ENCODE measurements around the gene TASOR. TPM values are rescaled to one million over a fixed set of nuclear protein-coding genes. Genes with fewer than 3 reads are reported as not detected.
"Not testable (repeated sequence)": the region's sequence is repeated elsewhere in the genome, so short reads cannot be mapped to it uniquely, and the experiment has no call there.

The TASOR gene
- 10 to 100 TPM; 67.6 to 91.9 (median 78.4) TPM for polyA plus RNA-seq (ENCODE audit: insufficient read length in 3 of 3)
- long read RNA-seq, donor 1, full-length matches to known transcripts, result 1 of 1 reads
- long read RNA-seq, donor 1, partial matches to known transcripts, result 0 of 1 reads
- long read RNA-seq, donor 1, other reads (novel, unspliced or antisense), result 0 of 1 reads
- long read RNA-seq, donor 2, full-length matches to known transcripts, result 1 of 1 reads
- long read RNA-seq, donor 2, partial matches to known transcripts, result 0 of 1 reads
- long read RNA-seq, donor 2, other reads (novel, unspliced or antisense), result 0 of 1 reads
- long read RNA-seq, donor 3, full-length matches to known transcripts, result 1 of 1 reads
- long read RNA-seq, donor 3, partial matches to known transcripts, result 0 of 1 reads
- long read RNA-seq, donor 3, other reads (novel, unspliced or antisense), result 0 of 1 reads
- long read RNA-seq, donor 4, result 0 reads
- long read RNA-seq, donor 5, result 0 reads
- long read RNA-seq, donor 6, partial matches to known transcripts, result 29 of 29 reads
- long read RNA-seq, donor 6, other reads (novel, unspliced or antisense), result 0 of 29 reads
- long read RNA-seq, donor 7, full-length matches to known transcripts, result 2 of 2 reads
- long read RNA-seq, donor 7, partial matches to known transcripts, result 0 of 2 reads
- long read RNA-seq, donor 7, other reads (novel, unspliced or antisense), result 0 of 2 reads
- long read RNA-seq, donor 8, result 0 reads
- long read RNA-seq, donor 9, full-length matches to known transcripts, result 2 of 8 reads
- long read RNA-seq, donor 9, partial matches to known transcripts, result 6 of 8 reads
- long read RNA-seq, donor 9, other reads (novel, unspliced or antisense), result 0 of 8 reads
- long read RNA-seq, donor 10, partial matches to known transcripts, result 28 of 28 reads
- long read RNA-seq, donor 10, other reads (novel, unspliced or antisense), result 0 of 28 reads
- long read RNA-seq, donor 11, result 0 reads
- long read RNA-seq, donor 12, result 0 reads
- long read RNA-seq, donor 13, full-length matches to known transcripts, result 1 of 1 reads
- long read RNA-seq, donor 13, partial matches to known transcripts, result 0 of 1 reads
- long read RNA-seq, donor 13, other reads (novel, unspliced or antisense), result 0 of 1 reads
- long read RNA-seq, donor 14, result 0 reads
- long read RNA-seq, donor 15, result 0 reads
- long read RNA-seq, donor 16, result 0 reads

DNA sequence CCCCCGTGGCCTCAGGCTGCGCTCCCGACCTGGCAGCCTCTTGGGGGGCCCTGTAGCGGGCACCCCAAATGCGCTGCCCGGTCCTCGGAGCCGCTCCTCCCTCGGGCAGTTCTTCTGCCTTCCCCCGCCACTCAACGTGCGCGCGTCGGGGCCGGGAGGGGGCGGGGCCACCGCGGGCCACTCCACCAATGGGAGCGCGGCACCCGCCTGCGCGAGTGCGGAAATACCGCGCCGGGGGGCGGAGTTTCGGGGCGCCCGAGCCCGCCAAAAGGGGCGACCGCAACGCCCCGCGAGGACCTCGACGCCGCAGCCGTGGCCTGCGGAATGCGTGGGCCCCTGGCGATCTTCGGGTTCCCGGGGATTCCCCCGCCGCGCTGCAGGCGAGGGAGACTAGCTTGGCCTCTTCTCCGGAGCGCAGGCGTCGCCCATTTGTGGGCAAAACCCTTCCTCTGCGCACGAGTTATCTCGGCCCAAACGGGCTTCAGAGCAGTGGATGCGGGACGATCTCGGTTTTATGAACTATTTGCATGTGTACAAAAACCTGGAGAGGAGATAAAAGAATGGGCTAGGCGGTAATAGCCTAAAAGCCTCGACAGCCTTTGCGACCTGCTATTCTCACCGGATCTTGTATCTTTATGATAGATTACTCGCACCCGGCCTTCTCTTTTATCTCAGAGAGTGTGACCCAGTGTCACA is at the start of gene TASOR:
Gene TASOR, minus strand, starts transcription at position 144 of the 696 bp plus-strand sequence. CDS start 259 bp downstream, outside the sequence.
- DNase-seq, result peak; percentile 83

DNA sequence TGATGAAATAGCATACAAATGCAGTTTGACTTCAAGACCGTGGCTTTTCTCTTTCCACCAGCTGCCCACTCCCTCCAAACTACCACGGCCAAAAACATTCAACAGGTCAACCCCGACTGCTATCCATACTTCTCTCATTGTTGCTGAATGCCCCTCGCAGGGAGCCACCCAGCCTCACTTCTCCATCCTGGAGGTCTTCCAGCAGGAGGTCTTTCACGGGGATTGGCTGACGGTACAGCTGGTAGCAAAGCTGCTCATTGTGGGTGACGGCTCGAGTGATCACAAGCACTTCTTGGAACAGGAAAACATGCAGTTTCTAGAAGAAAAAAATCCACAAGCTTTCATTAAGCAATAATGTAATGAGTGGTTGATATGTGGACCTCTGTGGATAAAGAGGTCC is 49.0 kb upstream of the TASOR start:
- DNase-seq, result no peak

DNA sequence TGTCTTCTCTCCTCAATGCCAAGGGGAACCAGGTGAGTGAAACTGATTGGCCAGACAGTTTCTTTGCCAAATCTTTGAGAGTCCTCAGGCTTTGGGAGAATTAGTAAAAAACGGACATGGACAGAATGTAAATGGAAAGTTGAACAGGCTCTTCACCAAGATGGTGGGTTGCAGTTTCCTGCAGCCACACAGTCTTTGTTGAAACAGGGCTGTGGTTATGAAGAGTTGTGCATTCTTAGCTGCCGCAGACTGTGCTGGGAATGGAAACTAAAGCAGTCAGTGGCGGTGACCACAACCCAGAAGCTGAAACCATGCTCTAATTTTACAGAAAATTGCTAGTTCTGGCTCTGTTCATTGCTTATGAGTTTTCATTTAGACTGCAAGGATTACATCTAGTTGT is 42.1 kb upstream of the TASOR start:
- DNase-seq, result no peak

DNA sequence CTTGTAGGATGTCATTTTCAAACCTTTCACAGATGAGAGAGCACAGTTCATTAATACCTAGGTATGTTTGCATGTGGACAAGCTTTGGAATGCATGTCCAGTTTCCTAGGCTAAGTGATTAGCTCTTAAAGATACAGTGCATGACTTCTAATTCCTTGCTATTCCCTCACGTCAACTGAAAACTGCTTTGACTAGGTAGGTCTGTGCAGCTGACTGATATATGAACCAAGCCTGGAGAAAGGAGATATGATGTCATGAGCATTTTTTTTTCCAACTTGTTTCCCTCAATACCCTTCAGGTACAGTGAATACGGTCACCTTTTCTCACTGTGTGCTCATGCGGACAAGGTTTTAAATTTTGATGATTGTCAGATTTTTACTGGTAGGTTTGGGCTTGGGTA is 41.6 kb upstream of the TASOR start:
- peak; percentile 64 for DNase-seq

DNA sequence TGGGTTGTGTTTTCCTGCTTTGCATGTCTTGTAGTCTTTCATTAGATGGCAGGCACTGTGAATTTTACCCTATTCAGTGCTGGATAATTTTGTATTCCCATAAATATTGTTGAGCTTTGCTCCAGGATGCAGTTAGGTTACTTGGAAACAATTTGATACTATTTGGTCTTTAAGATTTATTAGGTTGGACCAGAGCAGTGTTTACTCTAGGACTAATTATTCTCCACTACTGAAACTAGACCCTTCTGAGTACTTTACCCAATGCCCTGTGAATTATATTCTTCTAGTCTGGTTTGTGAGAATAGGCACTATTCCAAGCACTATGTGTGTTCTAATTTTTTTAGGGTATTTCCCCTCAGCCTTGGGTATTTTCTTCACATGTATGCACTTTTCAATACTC is 37.8 kb upstream of the TASOR start:
- peak; percentile 60 for DNase-seq

- not testable (repeated sequence) for DNase-seq
These were observed 35.7 kb upstream of the TASOR start for GRCh38 chr3:56718809-56719208.

- no peak for DNase-seq
These were observed 28.3 kb upstream of the TASOR start for GRCh38 chr3:56711344-56711743.

- DNase-seq, result not testable (repeated sequence)
These were observed 24.3 kb upstream of the TASOR start for GRCh38 chr3:56707412-56707811.

DNA sequence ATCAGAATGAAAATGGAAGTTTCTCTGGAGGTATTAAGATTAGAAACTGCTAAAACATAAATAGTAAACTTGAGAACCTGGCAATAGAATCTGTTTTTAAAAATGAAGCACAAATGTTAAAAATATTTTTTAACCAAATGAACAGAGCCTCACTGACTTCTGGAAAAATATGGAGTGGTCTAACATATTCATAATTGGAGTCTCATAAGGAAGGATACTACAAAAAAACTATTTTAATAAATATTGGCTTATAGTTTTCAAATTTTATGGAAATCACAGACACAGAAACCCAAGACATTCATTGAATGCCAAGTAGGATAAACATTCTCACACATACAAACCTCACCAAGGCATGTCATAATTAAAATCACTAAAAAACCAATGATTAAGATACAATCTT is 23.6 kb upstream of the TASOR start:
- no peak for DNase-seq

GRCh38 chr3:56704706-56705105 is 21.6 kb upstream of the TASOR start:
- no peak for DNase-seq

- DNase-seq, result peak; percentile 63
These were observed 19.6 kb upstream of the TASOR start for GRCh38 chr3:56702490-56703315.

DNA sequence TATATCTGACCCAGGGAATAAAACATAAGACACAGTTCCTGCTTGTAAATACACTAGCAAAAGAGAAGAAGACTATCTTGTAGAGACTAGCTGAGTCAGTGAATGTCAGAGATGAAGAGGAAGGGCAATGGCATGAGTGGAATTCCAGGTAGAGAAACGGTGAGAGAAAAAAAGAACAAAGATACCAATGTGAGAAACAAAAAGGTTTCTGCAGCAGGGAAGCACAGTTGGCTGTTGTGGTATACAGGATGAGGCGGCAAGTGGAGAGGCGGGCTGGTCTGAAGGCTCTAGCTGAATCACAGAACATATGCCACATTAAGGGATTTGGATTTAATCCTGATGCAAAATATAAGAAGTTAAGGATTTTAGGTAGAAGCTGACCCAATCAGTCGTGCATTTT is 17.1 kb upstream of the TASOR start:
- DNase-seq, result no peak

DNA sequence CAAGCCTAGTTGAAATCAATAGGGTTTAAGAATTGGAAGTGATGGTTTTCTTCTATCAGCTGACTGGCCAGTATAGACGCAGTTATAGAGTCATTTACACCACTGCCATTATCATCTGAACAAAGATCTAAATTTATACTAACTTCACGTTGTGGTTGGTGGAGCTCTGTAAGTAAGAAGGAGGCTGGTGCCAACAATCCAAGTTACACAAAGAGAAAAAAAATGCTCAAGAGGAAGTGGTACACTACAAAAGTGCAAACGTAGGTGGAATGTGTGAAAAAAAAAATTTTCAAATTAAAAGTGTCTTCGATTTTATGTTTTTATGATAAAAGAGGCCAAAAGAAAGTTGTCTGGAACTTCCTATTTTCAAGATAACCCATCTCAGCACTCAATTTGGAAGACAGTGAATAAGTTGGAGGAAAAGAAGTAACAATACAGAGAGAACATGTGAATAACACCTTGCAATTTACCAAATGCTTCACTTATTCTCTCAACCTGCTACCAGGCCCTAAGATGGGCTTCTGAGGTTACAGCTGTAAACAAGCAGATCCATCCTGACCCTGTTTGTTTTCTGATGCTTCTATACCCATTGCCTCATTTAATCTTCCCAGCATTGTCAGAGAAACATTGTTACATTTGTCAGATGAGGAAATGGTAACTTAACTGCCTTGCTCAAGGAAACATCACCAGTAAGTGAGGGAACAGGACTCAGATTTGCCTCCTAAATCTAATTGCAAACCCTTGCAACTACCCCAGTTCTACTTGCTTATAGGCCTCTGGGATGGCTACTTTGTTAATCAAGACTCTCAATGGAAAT is 12.0 kb upstream of the TASOR start:
- no peak for DNase-seq

- DNase-seq, result no peak
These were observed 10.7 kb upstream of the TASOR start for GRCh38 chr3:56693750-56694149.

DNA sequence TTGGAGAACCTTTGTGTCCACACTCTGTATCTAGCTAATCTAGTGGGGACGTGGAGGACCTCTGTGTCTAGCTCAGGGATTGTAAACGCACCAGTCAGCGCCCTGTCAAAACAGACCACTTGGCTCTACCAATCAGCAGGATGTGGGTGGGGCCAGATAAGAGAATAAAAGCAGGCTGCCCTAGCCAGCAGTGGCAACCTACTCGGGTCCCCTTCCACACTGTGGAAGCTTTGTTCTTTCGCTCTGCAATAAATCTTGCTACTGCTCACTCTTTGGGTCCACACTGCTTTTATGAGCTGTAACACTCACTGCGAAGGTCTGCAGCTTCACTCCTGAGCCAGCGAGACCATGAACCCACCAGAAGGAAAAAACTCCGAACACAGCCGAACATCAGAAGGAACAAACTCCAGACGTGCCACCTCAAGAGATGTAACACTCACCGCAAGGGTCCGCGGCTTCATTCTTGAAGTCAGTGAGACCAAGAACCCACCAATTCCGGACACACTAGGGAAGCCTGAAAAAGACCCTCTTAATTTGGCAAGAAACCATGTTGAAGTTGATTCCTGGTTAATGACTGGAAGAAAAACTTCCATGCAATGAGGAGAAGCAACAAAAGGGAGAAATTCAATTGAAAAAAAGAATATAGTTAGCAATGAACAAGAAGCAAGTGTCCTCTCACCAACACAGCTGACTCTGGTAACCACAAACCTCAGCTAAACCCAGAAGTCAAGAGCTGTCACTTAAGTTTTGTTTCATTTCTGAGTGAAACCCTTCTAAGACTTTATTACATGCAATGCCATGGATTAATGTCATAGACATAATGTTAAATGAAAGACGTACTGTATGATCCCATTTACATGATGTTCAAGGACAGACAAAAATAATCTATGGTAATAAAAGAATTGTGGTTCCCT is 9.7 kb upstream of the TASOR start:
- not testable (repeated sequence) for DNase-seq

DNA sequence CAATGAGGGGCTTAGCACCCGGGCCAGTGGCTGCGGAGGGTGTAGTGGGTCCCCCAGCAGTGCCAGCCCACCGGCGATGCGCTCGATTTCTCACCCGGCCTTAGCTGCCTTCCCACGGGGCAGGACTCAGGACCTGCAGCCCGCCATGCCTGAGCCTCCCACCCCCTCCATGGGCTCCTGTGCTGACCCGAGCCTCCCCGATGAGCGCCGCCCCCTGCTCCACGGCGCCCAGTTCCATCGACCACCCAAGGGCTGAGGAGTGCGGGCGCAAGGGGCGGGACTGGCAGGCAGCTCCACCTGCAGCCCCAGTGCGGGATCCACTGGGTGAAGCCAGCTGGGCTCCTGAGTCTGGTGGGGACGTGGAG is 8.9 kb upstream of the TASOR start:
- not testable (repeated sequence) for DNase-seq

GRCh38 chr3:56691165-56692000 is 8.3 kb upstream of the TASOR start:
- DNase-seq, result no peak

DNA sequence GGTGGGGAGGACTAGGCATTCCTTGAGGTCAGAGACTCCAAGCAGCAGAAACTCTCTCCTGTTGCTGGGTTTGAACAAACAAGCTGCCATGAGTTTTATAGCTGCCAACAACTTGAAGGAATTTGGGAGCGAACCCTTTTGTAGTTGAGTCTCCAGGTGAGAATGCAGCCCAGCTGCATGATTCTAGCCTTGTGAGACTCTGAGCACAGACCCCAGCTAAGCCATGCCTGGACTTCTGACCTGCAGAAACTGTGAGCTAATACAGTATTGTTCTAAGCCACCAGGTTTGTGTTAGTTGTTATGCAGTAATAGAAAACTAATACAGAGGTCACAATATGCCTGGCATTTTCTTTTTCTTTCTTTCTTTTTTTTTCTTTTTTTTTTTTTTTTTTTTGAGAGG is 6.2 kb upstream of the TASOR start:
- DNase-seq, result no peak
